Epithelial cell of esophagus (primary cell): ENCODE data around the gene DHX32.

Experiments used
- DNase-seq: peaks from one replicate; pipeline ENCODE4 v3.0.0; 2010; ENCODE audit warnings: low read depth
- H3K4me3 ChIP-seq: 2 replicates; pipeline ENCODE4 v1.5.1; 2011; ENCODE audit warnings: mild to moderate bottlenecking, low read length, control low read depth
- TF ChIP-seq, protein P1 (sequence below): IDR thresholded peaks from 2 replicates; pipeline ENCODE4 v1.5.1; 2011; ENCODE audit warnings: low read depth, mild to moderate bottlenecking, low read length, control low read depth, inconsistent platforms; ENCODE audit not compliant: insufficient read depth; ENCODE audit errors: missing control alignments

Gene DHX32

DNA sequence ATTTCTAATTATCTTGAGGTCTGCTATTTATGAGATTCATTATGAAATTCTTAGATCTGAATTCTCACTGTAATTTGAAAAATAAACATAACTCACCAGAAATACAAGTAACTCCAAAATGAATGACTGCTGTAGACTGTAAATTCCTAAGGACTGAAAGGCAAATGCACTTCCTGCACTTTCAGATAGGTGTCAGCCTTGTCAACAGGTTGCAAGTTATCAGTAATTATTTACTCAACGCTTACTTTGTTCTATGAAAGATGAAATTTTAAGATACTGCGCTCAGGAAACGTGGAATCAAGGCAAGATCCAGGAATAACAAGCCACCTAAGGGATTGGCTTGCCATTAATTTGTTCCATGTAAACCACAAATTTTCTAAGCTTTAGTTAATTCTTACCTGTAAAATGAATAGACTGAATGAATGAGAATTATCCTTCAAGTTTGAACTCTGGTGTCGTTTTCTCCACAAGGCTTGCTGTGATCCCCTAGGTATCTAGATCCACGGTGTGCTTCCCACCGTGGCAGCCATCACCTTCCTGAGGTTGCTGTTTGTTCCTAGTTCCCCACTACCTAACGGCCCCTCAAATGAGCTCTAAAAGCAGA lies 12.6 kb downstream of the DHX32 start:
- DNase-seq: peak; percentile 78
- no peak overlapping the region for H3K4me3 ChIP-seq
- TF ChIP-seq, protein P1, sequence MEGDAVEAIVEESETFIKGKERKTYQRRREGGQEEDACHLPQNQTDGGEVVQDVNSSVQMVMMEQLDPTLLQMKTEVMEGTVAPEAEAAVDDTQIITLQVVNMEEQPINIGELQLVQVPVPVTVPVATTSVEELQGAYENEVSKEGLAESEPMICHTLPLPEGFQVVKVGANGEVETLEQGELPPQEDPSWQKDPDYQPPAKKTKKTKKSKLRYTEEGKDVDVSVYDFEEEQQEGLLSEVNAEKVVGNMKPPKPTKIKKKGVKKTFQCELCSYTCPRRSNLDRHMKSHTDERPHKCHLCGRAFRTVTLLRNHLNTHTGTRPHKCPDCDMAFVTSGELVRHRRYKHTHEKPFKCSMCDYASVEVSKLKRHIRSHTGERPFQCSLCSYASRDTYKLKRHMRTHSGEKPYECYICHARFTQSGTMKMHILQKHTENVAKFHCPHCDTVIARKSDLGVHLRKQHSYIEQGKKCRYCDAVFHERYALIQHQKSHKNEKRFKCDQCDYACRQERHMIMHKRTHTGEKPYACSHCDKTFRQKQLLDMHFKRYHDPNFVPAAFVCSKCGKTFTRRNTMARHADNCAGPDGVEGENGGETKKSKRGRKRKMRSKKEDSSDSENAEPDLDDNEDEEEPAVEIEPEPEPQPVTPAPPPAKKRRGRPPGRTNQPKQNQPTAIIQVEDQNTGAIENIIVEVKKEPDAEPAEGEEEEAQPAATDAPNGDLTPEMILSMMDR: peak; percentile 92

DNA sequence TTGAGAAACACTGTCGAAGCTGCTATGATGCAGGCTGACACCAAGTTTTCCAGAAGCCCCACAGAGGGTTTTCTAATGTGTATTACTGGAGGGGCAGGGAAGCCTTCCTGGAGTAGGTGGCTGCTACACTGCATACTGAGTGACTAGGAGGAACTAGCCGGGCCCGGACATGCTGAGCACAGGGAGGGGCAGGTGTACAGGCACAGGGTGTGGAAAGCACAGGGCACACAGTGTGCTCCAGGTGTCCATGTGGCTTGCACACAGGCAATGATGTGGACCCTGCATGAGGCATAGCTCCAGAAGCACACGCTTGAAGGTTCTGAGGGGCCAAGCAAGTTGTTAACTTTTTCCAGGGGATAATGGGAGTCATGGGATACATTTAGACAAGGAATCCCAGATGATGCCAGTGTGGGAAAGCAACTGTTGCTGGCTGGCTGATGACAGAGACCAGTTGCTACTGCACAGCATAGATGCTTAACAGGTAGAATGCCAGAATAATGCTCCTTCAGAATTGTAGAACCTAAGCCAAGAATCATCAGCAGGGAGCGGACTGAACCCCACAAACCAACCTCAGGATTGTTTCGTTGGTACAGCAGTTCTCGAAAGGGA lies 14.6 kb downstream of the DHX32 start:
- H3K4me3 ChIP-seq: no peak overlapping the region
- TF ChIP-seq, protein P1: no peak
- DNase-seq: peak; percentile 75

DNA sequence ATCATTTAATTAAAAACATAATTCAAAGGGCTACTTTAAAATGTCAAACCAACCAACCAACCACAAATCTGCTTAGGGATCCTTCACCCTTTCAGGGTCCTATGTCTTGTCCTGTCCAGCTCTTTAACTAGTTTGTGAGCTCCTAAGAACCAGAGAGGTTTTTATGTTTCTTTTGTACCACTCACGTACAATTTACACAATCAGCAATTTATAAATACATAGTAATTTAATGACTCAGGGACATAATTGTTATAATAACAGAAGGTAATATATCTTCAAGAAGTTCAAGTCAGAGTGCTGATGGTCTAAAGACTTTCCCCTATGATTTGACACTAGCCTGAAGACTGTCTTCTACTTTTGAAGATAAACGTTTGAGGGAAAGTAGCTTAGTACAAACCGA lies 16.0 kb downstream of the DHX32 start:
- TF ChIP-seq, protein P1: no peak
- no peak for DNase-seq
- H3K4me3 ChIP-seq: no peak overlapping the region

DNA sequence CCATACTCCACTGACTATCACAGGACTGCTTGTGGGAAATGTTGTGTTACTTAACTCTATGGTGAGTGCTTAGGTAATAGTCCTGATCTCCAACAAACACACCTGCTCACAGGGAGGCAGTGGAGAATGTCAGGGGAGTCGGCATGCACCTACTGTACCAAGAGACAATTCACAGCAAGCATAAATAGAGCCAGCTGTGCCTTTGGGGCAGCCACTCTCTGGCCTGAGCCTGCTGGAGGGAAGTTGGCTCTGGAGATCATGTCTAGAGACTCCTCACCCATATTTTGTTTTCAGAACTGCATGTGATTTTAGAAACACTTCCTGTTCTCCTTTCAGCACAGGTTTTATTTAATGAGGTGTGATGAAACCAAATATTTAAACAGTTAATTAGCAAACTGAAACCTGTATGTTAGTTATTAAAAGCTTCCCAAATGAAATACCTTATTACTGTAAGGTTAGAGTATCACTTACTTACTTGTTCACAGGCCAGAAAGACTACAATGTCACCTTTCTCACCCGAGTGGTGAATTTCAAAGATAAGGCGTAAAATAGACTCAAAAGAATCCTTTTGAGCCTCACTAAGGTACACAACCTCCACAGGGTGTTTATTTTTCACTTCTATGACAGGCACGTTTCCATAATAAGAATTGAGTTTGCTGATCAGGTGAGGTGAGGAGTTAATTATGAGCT lies 21.8 kb downstream of the DHX32 start:
- TF ChIP-seq, protein P1: no peak
- no peak overlapping the region for H3K4me3 ChIP-seq
- no peak for DNase-seq

DNA sequence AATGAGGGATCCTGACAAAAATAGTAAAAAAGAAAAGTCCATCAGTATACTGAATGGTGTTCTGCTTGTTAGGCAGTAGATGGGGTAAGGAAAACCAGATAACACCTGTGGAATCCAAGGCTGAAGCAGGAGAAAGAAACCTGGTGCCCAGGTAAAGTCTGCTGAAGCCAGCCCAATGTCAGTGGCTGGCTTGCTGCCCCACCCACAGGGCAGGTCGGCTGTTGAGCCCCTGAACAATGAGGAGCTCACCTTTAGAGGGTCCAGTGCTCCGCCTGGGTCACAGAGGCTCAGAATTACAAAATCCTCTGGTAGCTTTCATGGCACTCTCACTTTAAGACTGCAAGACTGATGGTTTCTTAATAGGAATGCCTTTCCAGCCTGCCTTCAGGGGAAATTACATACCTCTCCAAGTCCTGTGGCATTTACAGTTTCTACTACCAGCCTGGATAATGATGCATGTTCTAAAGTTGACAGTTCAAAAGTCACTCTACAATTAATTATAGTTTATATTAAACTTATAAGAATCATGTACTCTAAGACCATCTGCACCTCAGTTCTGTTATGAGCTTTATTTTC lies 23.8 kb downstream of the DHX32 start:
- no peak overlapping the region for H3K4me3 ChIP-seq
- no peak for DNase-seq
- TF ChIP-seq, protein P1: no peak

DNA sequence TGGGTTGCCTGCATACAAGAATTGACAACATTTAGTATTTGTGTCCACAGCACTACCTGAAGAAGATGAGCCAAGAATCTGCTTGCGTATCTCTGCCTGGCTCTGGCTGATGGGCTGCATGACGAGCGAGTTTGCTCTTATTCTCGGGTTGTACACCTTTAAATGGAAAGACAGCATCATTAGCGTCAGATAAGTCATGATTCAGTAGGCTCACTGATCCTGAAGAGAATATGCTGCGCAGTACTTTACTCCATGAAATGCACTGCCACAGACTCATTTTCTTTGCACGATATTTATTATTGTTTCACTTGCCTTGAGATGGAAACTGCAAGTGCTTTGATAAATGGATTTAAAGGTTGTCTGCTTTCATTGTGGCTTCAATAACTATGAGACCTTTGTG lies 28.6 kb downstream of the DHX32 start:
- TF ChIP-seq, protein P1: no peak
- no peak overlapping the region for H3K4me3 ChIP-seq
- DNase-seq: no peak
